Psoas muscle (tissue), 8 donors: ENCODE results near the gene TBC1D17. TPM values are rescaled to one million over a fixed set of nuclear protein-coding genes. Genes with fewer than 3 reads are reported as not detected.

ENCODE experiments used
- ATAC-seq, 4 donors: fragments of 200-7000 bp; cut with Tn5 transposase; one replicate each; pipeline ENCODE4 v1.9.1; 2020; ENCODE audit warnings: moderate library complexity in 3 of 4, mild to moderate bottlenecking in 2 of 4
- DNase-seq, 2 donors: peaks; one replicate each; pipeline ENCODE4 v3.0.0-alpha.2; 2020
- H3K27ac ChIP-seq: fragments of 200-600 bp; one replicate; pipeline ENCODE4 v1.8.0; 2022
- H3K27me3 ChIP-seq, 3 donors: fragments of 200-600 bp in 1 of 3; one replicate each; pipeline versions ENCODE4 v1.6.1 to v1.8.0; 2013 to 2022; ENCODE audit warnings: low read length in 2 of 3, mild to moderate bottlenecking in 2 of 3, moderate library complexity in 1 of 3; ENCODE audit not compliant: insufficient read depth in 3 of 3
- H3K36me3 ChIP-seq, 2 donors: fragments of 200-600 bp in 1 of 2; one replicate each; pipeline versions ENCODE4 v1.6.1 to v1.8.0; 2013 to 2022; ENCODE audit warnings: low read depth in 1 of 2, mild to moderate bottlenecking in 1 of 2, moderate library complexity in 1 of 2; ENCODE audit not compliant: insufficient read depth in 1 of 2
- H3K4me1 ChIP-seq: fragments of 200-600 bp; one replicate; pipeline ENCODE4 v1.8.0; 2022
- H3K4me3 ChIP-seq: fragments of 200-600 bp; one replicate; pipeline ENCODE4 v1.8.0; 2022; ENCODE audit warnings: mild to moderate bottlenecking
- H3K9me3 ChIP-seq: fragments of 200-600 bp; one replicate; pipeline ENCODE4 v1.8.0; 2022
- CTCF ChIP-seq: fragments of 200-600 bp; IDR thresholded peaks from one replicate; pipeline ENCODE4 v1.8.0; 2022; ENCODE audit warnings: antibody characterized with exemption
- WGBS, 3 donors: extraction: QIAGEN DNeasy Blood & Tissue Kit; methylation state at CpG; one replicate each; pipeline versions ENCODE4 v1.1.6 to v1.1.7; 2013; 5-methylcytosine and 5-hydroxymethylcytosine counted together
- intact Hi-C, 2 donors: fragments of 100-400 bp; cut with DNase I; formaldehyde crosslinking; loops; one replicate each; pipeline versions ENCODE4 v1.11.0 to v1.14.2; 2022
- polyA plus RNA-seq, 3 donors: library from polyadenylated mRNA; stranded (reverse); fragments of 200-250 nt; gene quantifications; one replicate each; pipeline ENCODE4 v1.2.3, GENCODE V29; 2013
- total RNA-seq, 4 donors: library from RNA; stranded (reverse); fragmentation: NEBNext Ultra II Directional in 2 of 4; extraction: Animal tissue kit (Norgen Biotek cat#: 25700) in 2 of 4; gene quantifications; one replicate each; pipeline versions ENCODE4 v1.2.1 to v1.2.4, GENCODE V29; 2021 to 2023
- donor health status: healthy with polysubstance abuse.
- donor health status: DM: no; HTN: no; CAD: no; lungs with moderate emphysema.
- donor health status: Bipolar disorder and iron deficiency.
- donor health status: healthy.
- donor health status: DM: yes; HTN: yes; CAD: no.
- donor health status: DM: no; HTN: no; CAD: no.
- donor health status: DM: no; HTN: no; CAD: no.
- donor health status: DM: yes; HTN: yes; CAD: no.

Gene TBC1D17
- total and polyA plus RNA-seq, 7 donors, result 36.3 to 107 (median 81.8) TPM

DNA sequence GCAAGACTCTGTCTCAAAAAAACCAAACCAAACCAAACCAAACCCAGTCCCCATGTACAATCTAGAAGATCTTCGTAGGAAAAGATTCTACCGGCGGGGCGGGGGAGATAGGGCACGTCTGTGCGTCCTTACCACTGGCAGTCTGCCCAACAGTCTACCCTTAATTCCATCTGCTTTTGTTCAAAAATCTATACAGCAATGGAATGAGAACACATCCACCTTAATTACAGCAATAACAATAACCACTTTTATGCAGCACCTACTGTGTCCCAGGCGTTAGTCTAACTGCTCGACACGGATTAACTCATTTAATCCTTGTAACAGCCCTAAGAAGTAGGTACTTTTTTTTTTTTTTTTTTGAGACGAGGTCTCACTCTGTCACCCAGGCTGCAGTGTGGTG, 49.0 kb downstream of the TBC1D17 start:
- Histone ChIP-seq H3K4me1 (peaks cover 30% of the 10 kb centered on the region), H3K9me3 (no peaks in the 10 kb centered on the region), H3K36me3 (peaks cover 0 to 59% of the 10 kb centered on the region in 2 donors), H3K27me3 (no peaks in the 10 kb centered on the region), H3K4me3 (no peak overlapping the region), H3K27ac (no peak overlapping the region)
- TF ChIP-seq CTCF, result no peak
- intact Hi-C loops, result loop anchor here in 1 of 2 donors (5.0 kb wide), 1 partner anchor 34 kb away; no protein-coding TSS in a partner anchor
- ATAC-seq (no peak), DNase-seq (no peak)
- WGBS, 3 donors, result 87 to 93% (median 88%) methylated on average over 10 of the region's 10 CpGs

DNA sequence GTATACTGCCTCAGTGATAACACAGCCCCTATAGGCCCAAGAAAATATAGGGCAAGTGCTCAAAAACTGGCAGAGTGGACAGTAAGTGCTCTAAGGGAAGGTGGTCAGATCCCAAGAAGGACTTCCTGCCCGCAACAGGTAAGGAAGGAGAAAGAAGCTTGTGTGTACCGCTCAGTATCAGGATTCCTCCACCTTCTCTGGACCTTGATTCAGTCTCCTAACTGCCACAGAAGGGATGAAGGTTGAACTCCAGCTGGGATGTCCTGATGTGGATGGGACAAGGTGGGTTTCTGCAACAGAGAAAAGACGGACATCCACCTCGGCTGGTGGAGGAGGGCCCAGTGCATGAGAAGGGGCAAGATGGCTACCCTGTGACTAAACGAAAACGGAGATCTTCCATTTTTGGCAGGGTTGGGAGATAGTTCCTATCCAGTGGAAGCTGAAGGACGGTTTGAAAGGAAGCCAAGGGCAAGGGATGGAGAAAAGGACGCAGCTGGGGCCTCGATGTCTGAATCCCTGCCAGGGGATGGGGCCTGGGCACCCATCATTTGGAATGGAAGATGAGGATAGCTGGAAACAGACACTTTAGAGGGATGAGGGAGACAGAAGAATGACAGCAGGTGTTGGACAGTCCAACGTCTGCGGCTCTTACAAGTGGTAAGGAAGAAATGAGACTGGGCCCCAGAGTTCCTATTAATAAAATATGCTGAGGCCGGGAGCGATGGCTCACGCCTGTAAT, 50.2 kb downstream of the TBC1D17 start:
- peaks cover 30% of the 10 kb centered on the region for H3K4me1 ChIP-seq
- 54 to 63% (median 56%) methylated on average over 14 of the region's 14 CpGs for WGBS, 3 donors
- H3K4me3 ChIP-seq, result peak overlapping the region; percentile 98
- peaks cover 0 to 51% of the 10 kb centered on the region in 2 donors for H3K36me3 ChIP-seq
- H3K9me3 ChIP-seq, result no peaks in the 10 kb centered on the region
- no peak for ATAC-seq
- H3K27ac ChIP-seq, result peak overlapping the region; percentile 88
- TF ChIP-seq CTCF, result no peak
- H3K27me3 ChIP-seq, result no peaks in the 10 kb centered on the region
- intact Hi-C loops, result loop anchor here in 1 of 2 donors (5.0 kb wide), 1 partner anchor 35 kb away; no protein-coding TSS in a partner anchor
- DNase-seq, result no peak

- peak; percentile 74 to 83 (median 78) for ATAC-seq
- no peaks in the 10 kb centered on the region for H3K9me3 ChIP-seq
- intact Hi-C loops, result loop anchor here in 1 of 2 donors (5.0 kb wide), 1 partner anchor 37 kb away; no protein-coding TSS in a partner anchor
Observed at GRCh38 chr19:49929121-49929610, 51.7 kb downstream of the TBC1D17 start, which contains the start of the genes ATF5 and NUP62. Gene ATF5, plus strand, starts transcription at chr19:49929205. Its CDS starts 1,646 bp downstream, at chr19:49930851. Gene NUP62, minus strand, starts transcription at chr19:49929504. Its CDS starts 19,697 bp downstream, at chr19:49909807.

More at GRCh38 chr19:49929121-49929610, 51.7 kb downstream of the TBC1D17 start, which contains the start of the genes ATF5 and NUP62:
- Histone ChIP-seq H3K4me1 (peaks cover 26% of the 10 kb centered on the region), H3K4me3 (peak within 1 kb of the TSS; percentile 98), H3K36me3 (peaks cover 0 to 37% of the 10 kb centered on the region in 2 donors), H3K27me3 (no peaks in the 10 kb centered on the region), H3K27ac (peak within 1 kb of the TSS; percentile 88)
- WGBS, 3 donors, result 0% methylated on average over 40 to 48 of the region's 48 CpGs
- DNase-seq, result peak; percentile 92 to 95
- TF ChIP-seq CTCF, result no peak
